Fibroblast of skin of right biceps (primary cell): ENCODE results near the gene GORASP2.

Experiments used
- DNase-seq: peaks from one replicate; pipeline ENCODE4 v3.0.0-alpha.2; 2013

GORASP2 gene

DNA sequence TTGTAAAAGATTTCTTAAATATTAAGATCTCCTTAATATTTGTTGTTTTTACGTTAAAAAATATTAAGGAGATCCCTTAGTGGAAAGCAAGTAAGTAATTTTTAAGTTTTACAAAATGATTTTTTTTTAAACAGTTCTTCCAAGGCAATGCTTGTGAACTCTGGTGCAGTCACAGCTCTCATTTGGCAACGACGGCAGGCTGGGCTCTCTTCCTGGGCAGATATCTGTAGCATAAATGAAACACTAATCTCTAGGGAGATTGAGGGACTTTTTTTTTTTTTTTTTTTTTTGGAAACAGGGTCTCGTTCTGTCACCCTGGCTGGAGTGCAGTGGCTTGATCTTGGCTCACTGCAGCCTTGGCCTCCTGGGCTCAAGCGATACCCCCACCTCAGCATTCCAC, 38.5 kb downstream of the GORASP2 start:
- DNase-seq = no peak

DNA sequence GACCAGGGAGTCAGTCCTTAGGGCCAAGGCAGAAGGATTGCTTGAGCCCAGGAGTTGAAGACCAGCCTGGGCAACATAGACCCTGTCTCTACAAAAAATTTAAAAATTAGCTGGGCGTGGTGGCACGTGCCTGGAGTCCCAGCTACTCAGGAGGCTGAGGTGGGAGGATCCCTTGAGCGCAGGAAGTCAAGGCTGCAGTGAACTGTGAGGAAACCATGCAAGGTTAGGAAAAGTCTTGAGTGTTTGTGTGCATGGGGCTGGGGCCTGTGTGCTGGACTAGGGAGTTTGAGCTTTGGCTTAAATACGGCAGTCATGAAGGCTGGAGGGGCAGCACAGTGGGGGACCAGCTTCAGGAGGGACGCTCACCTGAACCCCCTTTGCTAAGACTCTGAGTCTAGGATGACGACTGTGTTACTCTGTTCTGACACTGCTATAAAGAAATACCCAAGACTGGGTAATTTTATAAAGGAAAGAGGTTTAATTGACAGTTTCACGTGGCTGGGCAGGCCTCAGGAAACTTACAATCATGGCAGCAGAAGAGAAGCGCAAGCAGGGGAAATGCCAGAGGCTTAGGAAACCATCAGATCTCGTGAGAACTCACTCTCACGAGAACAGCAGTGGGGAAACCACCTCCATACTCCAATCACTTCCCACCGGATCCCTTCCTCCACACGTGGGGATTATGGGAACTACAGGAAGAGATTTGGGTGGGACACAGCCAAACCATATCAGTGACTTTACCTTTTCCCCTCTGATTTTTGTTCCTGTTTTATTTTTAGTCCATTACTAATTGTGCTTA, 39.4 kb downstream of the GORASP2 start:
- no peak for DNase-seq

DNA sequence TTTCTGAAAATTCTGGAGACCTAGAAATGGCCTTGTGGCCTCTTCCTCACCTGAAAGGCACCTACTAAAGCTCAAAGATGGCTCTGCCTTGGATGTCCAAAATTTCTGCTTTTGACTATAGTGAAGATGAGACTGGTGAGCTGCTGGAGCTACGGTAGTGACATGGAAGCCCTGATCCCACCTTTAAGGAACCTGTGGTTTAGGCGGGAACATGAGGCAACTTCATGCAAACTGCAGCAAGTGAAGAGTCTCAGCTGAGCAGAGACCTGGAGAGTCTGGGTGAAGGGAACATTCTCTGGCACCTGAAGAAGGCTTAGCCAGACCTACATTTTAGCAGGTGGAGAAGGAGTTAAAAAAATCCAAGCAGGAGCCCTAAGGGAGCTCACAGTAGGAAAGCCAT, 40.0 kb downstream of the GORASP2 start:
- DNase-seq = no peak

DNA sequence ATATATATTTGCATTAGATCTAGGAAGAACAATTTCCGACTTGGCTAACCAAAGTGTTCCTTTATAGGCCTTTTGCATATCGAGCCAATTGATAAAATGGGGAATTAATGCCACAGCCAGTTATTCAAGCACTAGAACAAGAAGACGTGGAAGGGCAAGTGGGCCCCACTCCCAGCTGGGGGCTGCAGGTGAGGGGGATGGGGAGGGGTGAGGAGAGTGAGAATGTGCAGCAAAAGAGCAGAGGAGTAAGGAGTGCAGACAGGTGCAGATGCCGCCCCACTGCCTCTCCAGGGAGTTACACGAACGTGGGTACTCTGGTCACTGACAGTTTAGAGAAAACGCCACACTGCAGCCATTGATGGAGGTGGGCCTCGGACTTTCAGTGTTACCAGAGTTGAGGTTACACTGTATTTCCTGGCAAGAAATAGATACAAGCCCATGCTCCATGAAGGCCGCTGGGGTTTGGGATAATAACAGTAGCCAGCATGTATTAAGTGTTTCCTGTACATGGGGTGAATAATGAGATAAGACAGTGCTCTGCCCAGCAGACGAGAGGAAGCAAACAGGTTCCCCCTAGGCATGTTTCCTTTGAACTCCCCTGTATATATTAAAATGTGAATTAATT, 40.9 kb downstream of the GORASP2 start:
- DNase-seq = no peak

DNA sequence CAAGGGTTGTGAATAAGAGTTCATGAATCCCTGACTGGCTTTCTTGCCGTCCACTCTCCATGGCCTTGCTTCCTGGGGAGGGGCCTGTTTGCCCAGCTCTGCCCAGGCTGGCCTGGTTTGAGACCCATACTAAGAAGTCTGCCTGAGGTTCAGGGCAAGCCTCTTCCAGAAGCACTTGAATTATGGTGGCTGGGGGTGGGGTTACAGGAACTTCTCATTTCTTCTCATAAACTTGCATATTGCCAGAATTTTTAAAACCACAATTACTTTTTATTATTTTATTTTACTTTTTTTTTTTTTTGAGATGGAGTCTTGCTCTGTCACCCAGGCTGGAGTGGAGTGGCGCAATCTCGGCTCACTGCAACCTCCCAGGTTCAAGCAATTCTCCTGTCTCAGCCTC, 42.0 kb downstream of the GORASP2 start:
- no peak for DNase-seq

DNA sequence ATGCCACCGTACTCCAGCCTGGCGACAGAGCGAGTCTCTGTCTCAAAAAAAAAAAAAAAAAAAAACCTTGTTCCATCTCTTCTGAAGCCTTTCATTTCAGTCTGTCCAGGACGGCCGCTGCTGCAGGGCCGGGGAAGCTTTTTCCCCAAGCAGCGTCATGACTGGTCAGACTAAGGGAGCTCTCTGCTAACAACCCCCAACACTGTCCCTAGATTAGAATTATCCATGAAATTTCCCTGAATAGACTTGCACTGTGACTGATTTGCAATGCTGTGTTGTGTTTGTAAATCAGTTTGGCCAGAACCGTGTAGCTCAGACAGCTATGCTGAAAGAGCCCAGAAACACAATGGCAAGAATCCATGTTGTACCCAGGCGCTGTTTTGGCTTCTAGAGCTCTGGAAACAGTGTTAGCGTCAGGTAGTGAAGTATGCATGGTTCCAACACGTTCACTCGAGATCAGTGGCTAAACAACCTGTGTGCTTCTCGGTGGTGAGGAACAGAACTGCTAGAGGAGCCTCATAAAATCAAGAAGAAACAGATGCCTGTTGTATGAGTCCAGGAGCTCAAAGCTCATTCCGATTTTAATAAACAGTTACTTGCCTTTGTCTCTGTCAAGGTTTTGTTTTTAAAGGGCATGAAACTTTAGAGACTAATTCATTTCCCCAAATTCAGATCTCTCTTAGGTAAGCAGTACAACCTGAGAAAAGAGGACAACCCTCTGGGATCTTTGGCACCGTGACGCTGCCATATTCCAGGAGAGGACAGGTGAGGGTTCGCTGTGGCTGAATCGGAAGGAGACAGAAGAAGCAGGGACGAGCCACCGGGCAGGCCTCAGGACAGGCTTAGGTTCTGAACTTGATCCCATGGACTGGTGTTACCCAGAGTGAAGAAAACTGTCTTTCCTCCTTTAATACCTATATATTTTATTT, 43.5 kb downstream of the GORASP2 start:
- no peak for DNase-seq

DNA sequence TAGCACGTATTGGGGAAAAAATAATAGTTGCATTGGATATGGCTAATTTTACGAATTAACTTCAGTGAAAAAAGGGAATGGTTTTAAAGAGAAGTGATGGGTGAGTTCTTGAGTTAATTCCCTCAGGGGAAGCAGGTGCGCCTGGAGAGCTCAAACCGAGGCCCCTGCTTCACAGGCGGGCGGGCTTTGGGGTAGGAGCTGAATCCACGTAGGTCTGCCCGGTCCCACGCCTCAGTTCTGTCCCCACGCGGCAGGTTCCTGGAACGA, 44.1 kb downstream of the GORASP2 start:
- no peak for DNase-seq

DNA sequence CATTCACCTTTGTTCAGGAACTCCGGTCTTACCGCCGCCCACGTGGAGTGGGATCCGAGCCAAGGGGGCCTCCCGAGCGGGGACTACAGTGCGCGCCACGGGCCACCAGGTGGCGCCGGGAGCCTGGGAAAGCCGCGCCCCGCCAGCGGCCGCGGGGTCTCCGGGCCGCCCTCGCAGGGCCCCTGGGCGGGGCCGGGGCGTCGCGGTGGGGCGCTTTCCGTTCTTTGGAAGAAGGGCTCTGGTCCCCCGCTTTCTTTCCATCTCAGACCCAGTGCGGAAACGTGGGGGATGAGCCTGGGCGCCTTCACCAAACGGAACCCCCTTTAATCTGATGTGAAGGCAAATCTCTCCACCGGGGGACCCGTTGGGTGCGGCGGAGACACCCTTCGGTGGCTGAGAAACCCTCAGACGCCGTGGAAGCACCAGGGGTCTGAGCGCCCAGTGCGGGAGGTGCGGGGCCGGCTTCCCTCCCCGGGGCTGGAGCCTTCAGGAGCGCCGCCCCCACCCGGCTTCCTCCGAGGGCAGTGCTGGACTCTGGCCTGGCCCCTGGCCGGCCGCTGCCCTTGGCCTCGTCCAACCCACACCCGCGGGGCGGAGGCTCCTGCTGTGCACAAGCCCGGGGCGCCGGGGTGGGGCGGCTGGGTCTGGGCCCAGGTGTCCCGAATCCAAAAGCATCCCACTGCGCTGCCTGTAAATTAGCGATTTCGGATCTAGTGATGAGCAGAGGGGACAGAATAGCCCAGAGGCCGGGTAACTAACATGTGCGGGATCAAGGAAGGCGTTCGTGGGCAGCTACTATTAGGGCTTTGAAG, 44.6 kb downstream of the GORASP2 start:
- peak; percentile 78 for DNase-seq

DNA sequence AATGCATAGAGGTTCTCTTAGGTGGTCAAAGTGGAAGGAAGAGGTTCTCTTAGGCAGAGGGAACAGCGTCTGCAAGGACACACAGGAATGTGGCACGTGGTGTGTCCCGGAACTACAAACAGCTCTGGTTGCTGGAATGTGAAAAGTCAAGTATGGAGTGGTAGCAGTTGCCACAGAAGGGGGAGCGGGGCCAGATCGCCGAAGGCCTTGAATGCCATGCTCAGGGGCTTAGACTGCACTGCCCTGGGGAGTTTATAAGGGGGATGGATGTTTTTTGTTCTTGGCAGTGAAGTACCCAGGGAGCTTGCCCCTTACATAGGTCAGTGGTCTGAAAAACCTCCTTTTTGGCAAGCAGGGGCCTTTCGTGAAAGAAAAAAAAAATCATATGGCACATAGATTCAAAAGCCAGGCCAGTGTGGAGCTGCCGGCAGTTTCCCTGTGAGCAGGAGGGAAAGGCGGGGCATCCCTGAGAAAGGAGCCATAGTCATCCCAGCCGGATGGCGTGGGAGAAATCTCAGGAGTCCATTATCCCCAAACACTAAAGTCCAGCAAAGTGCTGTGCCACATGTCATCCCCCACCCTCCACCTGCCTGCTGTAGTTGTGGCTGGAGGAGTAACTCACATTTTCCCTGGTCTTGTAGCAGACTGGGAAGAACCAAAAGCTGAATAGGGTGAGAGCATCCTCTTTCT, 45.4 kb downstream of the GORASP2 start:
- DNase-seq = peak; percentile 54

DNA sequence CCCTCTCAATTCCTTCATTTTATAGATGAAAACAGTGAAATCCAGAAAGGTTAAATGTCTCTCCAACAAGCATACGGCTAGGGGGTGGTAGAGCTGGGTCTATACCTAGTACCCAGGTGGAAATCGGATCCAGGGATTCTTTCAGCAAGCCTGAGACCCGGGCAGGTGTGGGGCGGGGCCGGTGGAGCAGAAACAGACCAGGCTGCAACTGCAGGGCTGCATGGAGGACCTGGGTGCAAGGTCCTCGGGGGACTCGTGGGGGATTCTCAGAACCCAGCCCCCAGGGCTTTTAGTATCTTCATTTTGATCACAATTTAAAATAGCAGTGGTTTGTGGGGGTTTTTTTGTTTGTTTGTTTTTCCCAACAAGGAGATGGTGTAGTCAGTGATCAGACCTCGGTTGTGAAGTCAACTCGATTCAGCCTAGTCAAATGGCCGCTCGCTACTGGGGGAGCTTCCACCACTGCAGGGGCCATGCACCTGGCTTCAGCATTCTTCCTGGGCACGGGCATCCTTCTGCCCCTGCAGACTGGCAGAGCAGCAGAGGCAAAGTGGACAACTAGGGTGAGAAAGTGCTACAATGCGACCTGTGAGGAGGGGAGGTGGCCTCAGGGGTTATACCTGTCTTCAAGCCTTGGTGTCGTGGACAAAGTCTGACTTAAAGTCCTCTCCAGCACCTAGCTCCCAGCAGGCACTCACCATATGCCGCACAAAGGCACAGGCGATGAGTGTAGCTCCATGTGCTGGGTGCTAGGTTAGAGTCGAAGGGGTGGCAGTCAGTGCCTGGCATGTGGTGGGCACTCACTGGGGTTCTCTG, 46.3 kb downstream of the GORASP2 start:
- no peak for DNase-seq

DNA sequence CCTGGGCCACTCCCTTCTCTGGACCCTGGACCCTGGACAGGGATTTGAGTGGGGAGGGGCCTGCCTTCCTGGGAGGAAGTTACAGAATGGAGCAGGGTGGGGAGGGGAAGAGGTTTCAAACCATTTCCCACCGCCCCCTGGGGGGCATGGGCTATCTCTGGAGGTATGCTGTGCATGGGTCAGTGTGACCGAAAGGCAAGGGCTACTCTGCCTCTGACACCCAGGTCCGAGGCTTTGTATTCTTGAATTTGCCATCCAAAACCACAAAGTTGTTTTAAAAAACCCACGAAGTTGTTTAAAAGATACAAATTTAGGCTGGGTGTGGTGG, 46.9 kb downstream of the GORASP2 start:
- DNase-seq = no peak

DNA sequence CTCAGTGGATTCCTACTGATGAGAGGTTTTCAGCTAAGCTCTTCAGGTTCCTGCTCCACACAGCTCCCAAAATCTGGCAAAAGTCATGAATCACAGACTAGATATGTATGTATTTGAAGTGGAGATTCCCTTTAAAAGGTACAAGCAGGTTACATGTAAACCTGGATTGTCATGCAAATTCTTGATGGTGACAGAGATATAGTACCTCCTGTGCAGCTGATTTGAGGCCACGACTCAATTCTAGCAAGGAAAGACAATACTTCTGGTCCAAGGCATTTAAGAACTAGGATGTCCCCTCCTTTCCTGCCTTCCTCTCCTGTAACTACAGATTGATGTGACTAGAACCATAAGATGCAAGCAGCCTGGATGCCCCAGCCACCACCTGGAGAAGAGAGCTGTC, 55.0 kb downstream of the GORASP2 start:
- no peak for DNase-seq

DNA sequence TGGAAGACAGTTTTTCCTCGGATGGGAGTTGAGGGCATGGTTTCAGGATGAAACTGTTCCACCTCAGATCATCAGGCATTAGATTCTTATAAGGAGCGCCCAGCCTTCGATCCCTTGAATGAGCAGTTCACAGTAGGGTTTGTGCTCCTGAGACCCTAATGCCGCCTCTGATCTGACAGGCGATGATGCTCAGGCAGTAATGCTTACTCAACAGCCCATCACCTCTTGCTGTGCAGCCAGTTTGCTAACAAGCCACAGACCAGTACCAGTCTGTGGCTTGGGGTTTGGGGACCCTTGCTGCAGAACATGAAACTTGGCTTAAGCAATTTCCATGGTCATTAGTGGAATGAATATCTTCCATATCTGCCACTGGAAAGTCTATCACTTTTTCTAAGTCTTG, 56.4 kb downstream of the GORASP2 start:
- no peak for DNase-seq

DNA sequence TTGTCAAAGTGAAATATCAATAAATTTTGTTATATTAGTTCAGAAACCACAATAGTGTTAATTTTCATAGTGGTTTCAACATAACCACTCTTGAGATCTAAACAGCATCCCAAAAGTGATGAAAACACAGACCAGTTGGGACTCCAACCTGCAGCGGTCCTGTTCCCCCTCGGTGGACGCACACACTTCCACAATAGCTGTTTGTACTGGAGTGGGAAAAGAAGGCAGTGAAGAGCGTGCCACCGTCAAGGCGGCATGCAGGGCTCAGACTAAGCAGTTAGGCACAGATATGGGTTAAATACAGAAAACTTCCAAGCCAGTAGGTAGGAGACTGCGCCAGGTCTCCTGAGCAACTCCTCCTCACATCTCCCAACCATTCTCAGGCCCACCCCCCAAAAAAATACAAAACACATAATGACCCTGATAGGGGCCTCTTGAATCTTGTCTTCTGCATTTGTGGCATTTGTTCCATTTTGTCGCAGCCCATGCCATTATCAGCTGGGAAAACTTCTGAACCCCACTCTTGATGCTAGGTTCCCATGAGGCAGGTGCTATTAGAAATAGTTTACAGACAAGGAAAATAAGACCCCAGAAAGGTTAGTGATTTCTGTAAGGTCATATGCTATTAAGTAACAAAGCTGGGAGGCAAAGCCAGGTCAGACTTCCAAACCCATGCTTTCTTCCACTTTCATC, 57.7 kb downstream of the GORASP2 start:
- no peak for DNase-seq

DNA sequence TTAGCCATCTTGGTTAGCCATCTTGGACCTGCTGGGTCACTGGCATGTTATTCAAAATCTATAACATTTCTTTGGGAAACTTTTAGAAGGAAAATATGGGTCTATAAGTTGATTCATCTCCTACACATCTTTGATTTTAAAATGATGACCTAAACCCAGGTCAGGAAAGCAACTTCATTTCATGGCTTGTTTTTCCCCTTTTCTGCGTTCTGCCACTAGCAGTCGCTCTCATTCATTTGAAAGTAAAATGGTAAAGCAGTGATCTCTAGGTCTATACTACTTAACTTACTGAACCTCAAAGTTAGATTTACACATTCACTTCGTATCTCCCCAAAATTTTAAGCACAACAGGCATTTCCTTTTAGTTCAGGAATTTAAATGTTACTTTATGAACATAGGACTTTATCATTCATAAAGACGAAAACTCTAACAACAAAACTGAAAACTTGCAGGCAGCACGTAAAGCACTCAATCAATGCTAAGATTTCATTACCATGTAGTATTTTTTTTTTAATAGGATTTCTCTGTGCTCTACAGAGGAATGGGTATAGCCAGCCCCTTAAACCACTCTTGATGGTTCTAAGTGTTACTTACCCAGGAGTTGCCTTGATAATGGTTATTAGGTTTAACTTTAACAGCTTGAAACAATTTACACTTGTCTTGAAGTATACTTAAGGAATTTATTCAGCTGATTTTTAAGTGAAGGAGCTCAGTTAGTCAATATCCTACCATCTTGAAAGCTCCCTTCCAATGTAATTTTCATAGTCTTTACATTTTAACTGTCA, 62.5 kb downstream of the GORASP2 start:
- DNase-seq = no peak

DNA sequence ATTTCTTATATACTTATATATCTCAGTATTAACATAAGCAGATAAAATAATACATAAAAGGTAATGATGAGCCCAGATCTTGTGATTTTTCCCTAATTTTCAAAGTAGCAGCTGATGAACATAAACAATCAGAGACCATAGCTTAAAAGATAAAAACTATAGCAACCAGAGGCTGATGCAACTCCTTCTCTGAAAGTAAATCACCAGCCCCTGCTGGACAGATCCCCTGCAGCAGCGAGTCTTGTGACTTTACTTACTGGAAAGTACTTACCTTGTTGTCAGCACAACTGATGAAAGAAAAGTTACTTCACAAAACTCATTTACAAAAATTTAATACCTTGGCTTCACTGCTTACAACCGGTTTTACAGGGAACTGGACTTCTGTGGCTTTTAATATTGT, 67.3 kb downstream of the GORASP2 start:
- DNase-seq = no peak

DNA sequence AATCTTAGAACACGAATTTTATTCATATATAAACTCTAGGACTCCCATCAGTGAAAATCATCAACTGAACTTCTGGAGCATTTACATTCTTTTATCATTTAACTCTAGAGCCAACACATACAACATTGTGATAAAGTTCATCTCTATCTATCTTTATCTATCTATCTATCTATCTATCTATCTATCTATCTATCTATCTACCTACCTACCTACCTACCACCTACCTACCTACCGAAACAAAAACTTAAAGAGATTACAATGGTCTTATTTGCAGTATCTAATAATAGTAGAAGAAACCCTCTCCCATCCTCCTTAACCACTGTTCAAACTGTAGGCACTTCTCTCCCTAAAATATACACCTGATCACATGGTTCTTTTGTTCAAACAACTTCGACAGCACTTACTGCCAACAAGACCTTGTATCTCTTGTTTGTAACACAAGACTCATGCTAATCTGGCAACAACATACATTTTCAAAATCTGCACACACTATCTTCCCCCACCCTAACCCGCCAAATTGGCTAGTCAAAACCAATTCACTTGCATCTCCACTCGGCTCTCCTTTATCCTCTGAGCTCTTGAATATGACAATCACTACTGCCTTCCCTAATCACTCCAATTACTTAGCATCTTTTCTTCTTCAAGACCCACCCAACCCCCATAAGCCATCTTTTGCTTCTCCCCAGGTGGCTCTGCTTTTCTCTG, 69.0 kb downstream of the GORASP2 start:
- no peak for DNase-seq

DNA sequence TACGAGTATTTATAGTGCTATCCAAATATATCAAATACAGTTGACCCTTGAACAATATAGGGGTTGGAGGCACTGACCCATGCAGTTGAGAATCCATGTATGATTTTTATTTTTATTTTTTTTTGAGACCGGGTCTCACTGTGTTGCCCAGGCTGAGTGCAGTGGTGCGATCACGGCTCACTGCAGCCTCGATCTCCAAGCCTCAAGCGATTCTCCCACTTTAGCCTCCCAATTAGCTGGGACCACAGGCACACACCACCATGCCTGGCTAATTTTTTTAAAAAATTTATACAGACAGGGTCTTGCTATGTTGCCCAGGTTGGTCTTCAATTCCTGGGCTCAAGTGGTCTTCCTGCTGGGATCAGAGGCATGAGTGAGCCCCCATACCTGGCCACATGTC, 70.6 kb downstream of the GORASP2 start:
- no peak for DNase-seq

DNA sequence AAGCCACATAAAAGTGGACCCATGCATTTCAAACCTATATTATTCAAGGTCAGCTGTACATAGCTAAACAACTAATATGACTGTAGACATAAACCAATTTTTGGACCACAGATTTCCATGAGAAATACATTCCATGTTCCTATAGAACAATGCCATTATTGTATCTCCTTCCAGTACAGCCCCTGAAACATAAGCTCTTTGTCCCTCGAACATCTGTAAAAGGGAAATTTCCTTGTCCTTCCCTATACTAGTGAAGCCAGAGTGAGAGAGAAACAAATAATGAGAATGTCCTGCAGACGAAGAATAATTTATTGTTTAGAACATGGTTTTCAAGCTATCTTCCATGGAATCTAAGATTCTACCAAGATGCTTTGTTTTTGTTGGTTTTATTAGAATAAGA, 75.3 kb downstream of the GORASP2 start:
- no peak for DNase-seq

DNA sequence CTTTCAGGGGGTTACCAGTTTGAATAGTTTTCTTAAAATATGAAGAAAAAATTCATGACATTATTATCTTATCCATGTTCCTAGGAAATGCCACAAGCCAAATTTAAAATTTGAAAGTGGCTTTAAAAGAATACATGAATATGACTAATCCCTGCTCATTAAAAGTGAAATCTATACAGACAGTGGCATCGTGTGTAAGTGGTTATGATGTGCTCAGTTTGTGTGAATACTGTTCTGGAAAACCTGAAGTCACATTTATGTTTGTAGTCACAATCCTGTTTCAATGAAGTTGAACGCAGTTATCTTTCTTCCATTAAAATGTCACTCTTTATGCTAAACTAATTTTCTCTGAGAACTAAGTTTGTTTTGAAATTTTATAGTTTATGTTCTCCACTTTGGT, 75.8 kb downstream of the GORASP2 start:
- no peak for DNase-seq
